ENCODE measurements around the gene THOC1.

The THOC1 gene

GRCh38 chr18:225745-226144 is 42.1 kb downstream of the THOC1 start:
- H3K4me2 ChIP-seq (ENCODE audit: low read length), result no peak overlapping the region
- no peak overlapping the region for H3K9ac ChIP-seq (ENCODE audit: low read length)
- no peaks in the 10 kb centered on the region for H3K79me2 ChIP-seq (ENCODE audit: low read length)
- H2AFZ ChIP-seq (ENCODE audit: low read depth, low read length), result no peak overlapping the region
- TF ChIP-seq, protein P1, sequence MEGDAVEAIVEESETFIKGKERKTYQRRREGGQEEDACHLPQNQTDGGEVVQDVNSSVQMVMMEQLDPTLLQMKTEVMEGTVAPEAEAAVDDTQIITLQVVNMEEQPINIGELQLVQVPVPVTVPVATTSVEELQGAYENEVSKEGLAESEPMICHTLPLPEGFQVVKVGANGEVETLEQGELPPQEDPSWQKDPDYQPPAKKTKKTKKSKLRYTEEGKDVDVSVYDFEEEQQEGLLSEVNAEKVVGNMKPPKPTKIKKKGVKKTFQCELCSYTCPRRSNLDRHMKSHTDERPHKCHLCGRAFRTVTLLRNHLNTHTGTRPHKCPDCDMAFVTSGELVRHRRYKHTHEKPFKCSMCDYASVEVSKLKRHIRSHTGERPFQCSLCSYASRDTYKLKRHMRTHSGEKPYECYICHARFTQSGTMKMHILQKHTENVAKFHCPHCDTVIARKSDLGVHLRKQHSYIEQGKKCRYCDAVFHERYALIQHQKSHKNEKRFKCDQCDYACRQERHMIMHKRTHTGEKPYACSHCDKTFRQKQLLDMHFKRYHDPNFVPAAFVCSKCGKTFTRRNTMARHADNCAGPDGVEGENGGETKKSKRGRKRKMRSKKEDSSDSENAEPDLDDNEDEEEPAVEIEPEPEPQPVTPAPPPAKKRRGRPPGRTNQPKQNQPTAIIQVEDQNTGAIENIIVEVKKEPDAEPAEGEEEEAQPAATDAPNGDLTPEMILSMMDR (IDR thresholded peaks at IDR 0.05; ENCODE audit: low read depth, low read length), result no peak
- TF ChIP-seq EZH2phosphoT487 (IDR thresholded peaks at IDR 0.05; ENCODE audit: low read depth), result no peak
- peaks cover 47% of the 10 kb centered on the region for H3K36me3 ChIP-seq (replicated peaks; ENCODE audit: low read depth, low read length)
- H3K27me3 ChIP-seq (ENCODE audit: low read depth, low read length), result no peaks in the 10 kb centered on the region
- H3K9me3 ChIP-seq (ENCODE audit: insufficient read depth, low read length), result no peaks in the 10 kb centered on the region
- H3K4me3 ChIP-seq (ENCODE audit: low read length), result no peak overlapping the region
- H3K4me1 ChIP-seq (ENCODE audit: low read length), result no peaks in the 10 kb centered on the region
- no peak overlapping the region for H3K27ac ChIP-seq (ENCODE audit: low read length)
- no peaks in the 10 kb centered on the region for H4K20me1 ChIP-seq (ENCODE audit: insufficient read depth, low read length)

GRCh38 chr18:220708-221107 is 47.1 kb downstream of the THOC1 start:
- TF ChIP-seq, protein P1 (IDR thresholded peaks at IDR 0.05; ENCODE audit: low read depth, low read length), result no peak
- TF ChIP-seq EZH2phosphoT487 (IDR thresholded peaks at IDR 0.05; ENCODE audit: low read depth), result no peak
- Histone ChIP-seq H3K9me3 (ENCODE audit: insufficient read depth, low read length) (peaks cover 10% of the 10 kb centered on the region), H3K4me1 (ENCODE audit: low read length) (no peaks in the 10 kb centered on the region), H3K79me2 (ENCODE audit: low read length) (no peaks in the 10 kb centered on the region), H3K27me3 (ENCODE audit: low read depth, low read length) (no peaks in the 10 kb centered on the region), H3K27ac (ENCODE audit: low read length) (no peak overlapping the region), H3K36me3 (replicated peaks; ENCODE audit: low read depth, low read length) (peaks cover 74% of the 10 kb centered on the region), H3K4me3 (ENCODE audit: low read length) (no peak overlapping the region), H3K4me2 (ENCODE audit: low read length) (no peak overlapping the region), H4K20me1 (ENCODE audit: insufficient read depth, low read length) (no peaks in the 10 kb centered on the region), H3K9ac (ENCODE audit: low read length) (no peak overlapping the region), H2AFZ (ENCODE audit: low read depth, low read length) (no peak overlapping the region)

GRCh38 chr18:217532-218336 is 50.1 kb downstream of the THOC1 start:
- TF ChIP-seq EZH2phosphoT487 (IDR thresholded peaks at IDR 0.05; ENCODE audit: low read depth), result no peak
- TF ChIP-seq, protein P1 (IDR thresholded peaks at IDR 0.05; ENCODE audit: low read depth, low read length), result no peak
- Histone ChIP-seq H2AFZ (ENCODE audit: low read depth, low read length) (no peak overlapping the region), H3K27ac (ENCODE audit: low read length) (no peak overlapping the region), H3K4me1 (ENCODE audit: low read length) (no peaks in the 10 kb centered on the region), H3K36me3 (replicated peaks; ENCODE audit: low read depth, low read length) (peaks cover 76% of the 10 kb centered on the region), H4K20me1 (ENCODE audit: insufficient read depth, low read length) (no peaks in the 10 kb centered on the region), H3K79me2 (ENCODE audit: low read length) (no peaks in the 10 kb centered on the region; the same call in 1 of the 2 replicates), H3K4me2 (ENCODE audit: low read length) (no peak overlapping the region), H3K27me3 (ENCODE audit: low read depth, low read length) (no peaks in the 10 kb centered on the region), H3K9ac (ENCODE audit: low read length) (no peak overlapping the region), H3K4me3 (ENCODE audit: low read length) (no peak overlapping the region), H3K9me3 (ENCODE audit: insufficient read depth, low read length) (peaks cover 10% of the 10 kb centered on the region)

- Histone ChIP-seq H3K9me3 (ENCODE audit: insufficient read depth, low read length) (peaks cover 10% of the 10 kb centered on the region), H3K36me3 (replicated peaks; ENCODE audit: low read depth, low read length) (peaks cover 84% of the 10 kb centered on the region), H3K27ac (ENCODE audit: low read length) (no peak overlapping the region), H3K9ac (ENCODE audit: low read length) (no peak overlapping the region), H3K27me3 (ENCODE audit: low read depth, low read length) (no peaks in the 10 kb centered on the region), H3K4me2 (ENCODE audit: low read length) (no peak overlapping the region), H4K20me1 (ENCODE audit: insufficient read depth, low read length) (no peaks in the 10 kb centered on the region), H2AFZ (ENCODE audit: low read depth, low read length) (no peak overlapping the region), H3K79me2 (ENCODE audit: low read length) (no peaks in the 10 kb centered on the region; the same call in 1 of the 2 replicates), H3K4me3 (ENCODE audit: low read length) (no peak overlapping the region), H3K4me1 (ENCODE audit: low read length) (no peaks in the 10 kb centered on the region)
- no peak for TF ChIP-seq EZH2phosphoT487 (IDR thresholded peaks at IDR 0.05; ENCODE audit: low read depth)
- TF ChIP-seq, protein P1 (IDR thresholded peaks at IDR 0.05; ENCODE audit: low read depth, low read length), result no peak
Measured at GRCh38 chr18:215448-216010, 52.3 kb downstream of the THOC1 start.
